ENCODE measurements around the gene SMAGP.
"Not testable (repeated sequence)": the region's sequence is repeated elsewhere in the genome, so short reads cannot be mapped to it uniquely, and the experiment has no call there.

SMAGP gene

DNA sequence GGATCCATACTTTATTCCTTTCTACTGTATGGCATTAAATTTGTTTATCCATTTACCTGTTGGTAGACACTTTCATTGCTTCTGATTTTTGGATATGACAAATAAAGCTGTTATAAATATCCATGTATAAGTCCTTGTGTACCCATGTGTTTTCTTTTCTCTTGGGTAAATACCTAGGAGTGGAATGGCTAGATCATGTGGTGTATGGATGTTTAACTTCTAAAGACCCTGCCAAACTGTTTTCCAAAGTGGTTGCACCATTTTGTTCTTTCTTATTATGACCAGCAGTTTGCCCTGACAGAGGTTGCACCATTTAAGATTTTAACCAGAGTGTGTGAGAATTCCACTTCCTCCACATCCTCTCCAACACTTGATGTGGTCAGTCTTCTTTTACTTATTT, 37.6 kb downstream of the SMAGP start:
- DNase-seq (ENCODE audit: low read depth) = no peak
- no peak for TF ChIP-seq CTCF (IDR thresholded peaks at IDR 0.05; ENCODE audit: low read depth, low read length, missing control alignments)

GRCh38 chr12:51229116-51229809, 41.0 kb downstream of the SMAGP start:
- DNase-seq (ENCODE audit: low read depth) = no peak
- H3K4me3 ChIP-seq (ENCODE audit: low read depth, low read length) = no peak overlapping the region
- no peak for TF ChIP-seq CTCF (IDR thresholded peaks at IDR 0.05; ENCODE audit: low read depth, low read length, missing control alignments)

More for the DNA sequence above, 37.6 kb downstream of the SMAGP start:
- H3K4me3 ChIP-seq (ENCODE audit: low read depth, low read length) = no peak overlapping the region

DNA sequence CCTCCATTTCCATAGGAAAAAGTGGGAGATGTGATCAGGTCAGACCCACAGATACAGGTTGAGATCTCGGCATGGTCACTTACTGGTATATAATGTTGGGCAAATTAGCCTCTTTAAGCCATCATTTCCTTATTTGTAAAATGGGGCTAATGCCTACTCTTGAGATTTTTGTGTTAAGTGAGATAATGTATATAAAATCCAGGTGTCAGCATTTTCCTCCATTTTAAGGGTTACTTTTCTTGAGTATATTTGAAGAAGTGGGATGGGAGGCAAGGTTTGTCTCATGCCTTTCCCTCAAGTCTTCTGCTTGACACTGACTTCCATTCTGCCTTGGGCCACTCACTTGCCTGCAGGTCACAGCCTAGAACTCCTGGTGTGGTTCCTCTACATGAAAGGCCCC, 42.3 kb downstream of the SMAGP start:
- no peak for TF ChIP-seq CTCF (IDR thresholded peaks at IDR 0.05; ENCODE audit: low read depth, low read length, missing control alignments)
- no peak for DNase-seq (ENCODE audit: low read depth)
- H3K4me3 ChIP-seq (ENCODE audit: low read depth, low read length) = no peak overlapping the region

DNA sequence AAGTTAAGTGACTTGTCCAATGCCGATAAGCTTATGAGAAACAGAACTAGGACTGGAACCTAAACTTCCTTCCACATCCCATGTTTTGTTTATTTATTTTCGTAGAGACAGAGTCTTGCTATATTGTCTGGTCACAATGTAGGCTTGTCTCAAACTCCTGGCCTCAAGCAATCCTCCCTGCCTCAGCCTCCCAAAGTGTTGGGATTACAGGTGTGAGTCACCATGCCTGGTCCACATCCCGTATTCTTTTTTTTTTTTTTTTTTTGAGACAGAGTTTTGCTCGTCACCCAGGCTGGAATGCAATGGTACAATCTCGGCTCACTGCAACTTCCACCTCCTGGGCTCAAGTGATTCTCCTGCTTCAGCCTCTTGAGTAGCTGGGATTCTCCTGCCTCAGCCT, 43.1 kb downstream of the SMAGP start:
- not testable (repeated sequence) for H3K4me3 ChIP-seq (ENCODE audit: low read depth, low read length)

GRCh38 chr12:51225771-51226170, 44.4 kb downstream of the SMAGP start:
- H3K4me3 ChIP-seq (ENCODE audit: low read depth, low read length) = no peak overlapping the region
- TF ChIP-seq CTCF (IDR thresholded peaks at IDR 0.05; ENCODE audit: low read depth, low read length, missing control alignments) = no peak
- no peak for DNase-seq (ENCODE audit: low read depth)

More for the DNA sequence above, 43.1 kb downstream of the SMAGP start:
- DNase-seq (ENCODE audit: low read depth) = not testable (repeated sequence)

DNA sequence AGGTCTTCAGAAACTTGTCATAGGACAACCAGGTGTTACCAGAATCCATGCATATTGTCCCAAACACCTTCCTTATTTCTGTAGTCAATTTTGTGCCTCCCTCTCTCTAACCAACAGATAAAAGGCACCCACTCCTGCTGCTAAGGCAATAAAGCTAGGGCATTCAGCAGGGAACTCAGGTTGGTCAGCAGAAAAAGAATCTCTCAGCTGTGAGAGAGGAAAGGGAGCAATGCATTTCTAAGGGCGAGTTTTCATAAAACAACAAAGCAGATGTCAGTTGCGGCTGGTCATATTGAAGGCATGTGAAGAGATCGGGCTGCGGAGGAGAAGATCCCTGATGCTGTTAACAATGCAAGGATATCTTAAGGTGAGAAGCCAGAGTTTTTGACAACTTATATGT, 45.0 kb downstream of the SMAGP start:
- H3K4me3 ChIP-seq (ENCODE audit: low read depth, low read length) = no peak overlapping the region
- DNase-seq (ENCODE audit: low read depth) = no peak
- no peak for TF ChIP-seq CTCF (IDR thresholded peaks at IDR 0.05; ENCODE audit: low read depth, low read length, missing control alignments)

DNA sequence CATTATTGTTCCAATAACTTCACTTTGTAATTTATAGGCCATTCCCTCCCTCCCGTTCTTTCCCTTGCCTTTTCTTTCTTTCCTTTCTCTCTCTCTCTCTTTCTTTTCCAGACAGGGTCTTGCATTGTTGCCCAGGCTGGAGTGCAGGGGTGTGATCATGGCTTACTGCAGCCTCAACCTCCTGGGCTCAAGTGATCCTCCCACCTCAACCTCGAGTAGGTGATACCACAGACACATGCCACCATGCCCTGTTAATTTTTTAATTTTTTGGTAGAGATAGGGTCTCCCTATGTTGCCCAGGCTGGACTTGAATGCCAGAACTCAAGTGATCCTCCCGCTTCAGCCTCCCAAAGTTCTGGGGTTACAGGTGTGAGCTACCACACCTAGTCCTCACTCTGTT, 45.6 kb downstream of the SMAGP start:
- no peak for DNase-seq (ENCODE audit: low read depth)
- H3K4me3 ChIP-seq (ENCODE audit: low read depth, low read length) = no peak overlapping the region
- TF ChIP-seq CTCF (IDR thresholded peaks at IDR 0.05; ENCODE audit: low read depth, low read length, missing control alignments) = no peak

Measured in GM12864 (cell line).